ENCODE results near the gene NAALAD2.

DNA sequence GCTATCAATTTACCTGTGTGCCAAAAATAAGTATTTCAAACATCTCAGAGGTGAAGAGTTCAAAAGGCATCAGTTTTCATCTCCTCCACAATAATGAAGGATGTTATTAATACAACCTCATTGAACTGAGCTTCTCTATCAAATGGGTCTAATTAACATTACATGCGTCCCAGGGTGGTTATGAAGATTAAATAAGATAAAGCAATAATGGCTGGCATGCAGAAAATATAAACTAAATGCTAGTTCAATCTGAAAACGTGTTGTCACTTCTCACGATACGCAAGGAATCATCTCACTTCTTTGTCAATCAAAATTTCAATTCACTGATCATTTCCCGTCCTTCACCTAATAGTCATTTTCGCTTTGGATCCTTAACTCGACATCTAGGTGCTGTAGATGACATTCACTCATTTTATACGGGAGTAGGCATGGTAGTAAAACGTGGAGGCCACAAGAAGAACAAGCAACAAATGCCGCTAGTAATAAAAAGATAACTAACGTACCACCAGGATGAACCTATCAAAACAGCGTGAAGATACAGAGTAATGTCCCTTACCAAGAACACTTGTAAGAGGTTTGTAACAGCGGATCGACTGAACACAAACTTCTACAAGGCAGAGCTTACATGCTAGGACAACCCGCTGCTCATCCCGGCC lies 87.5 kb downstream of the NAALAD2 start:
- no peak for TF ChIP-seq EZH2 (IDR thresholded peaks at IDR 0.05; ENCODE audit: insufficient read depth, low read length)
- TF ChIP-seq, protein P1, sequence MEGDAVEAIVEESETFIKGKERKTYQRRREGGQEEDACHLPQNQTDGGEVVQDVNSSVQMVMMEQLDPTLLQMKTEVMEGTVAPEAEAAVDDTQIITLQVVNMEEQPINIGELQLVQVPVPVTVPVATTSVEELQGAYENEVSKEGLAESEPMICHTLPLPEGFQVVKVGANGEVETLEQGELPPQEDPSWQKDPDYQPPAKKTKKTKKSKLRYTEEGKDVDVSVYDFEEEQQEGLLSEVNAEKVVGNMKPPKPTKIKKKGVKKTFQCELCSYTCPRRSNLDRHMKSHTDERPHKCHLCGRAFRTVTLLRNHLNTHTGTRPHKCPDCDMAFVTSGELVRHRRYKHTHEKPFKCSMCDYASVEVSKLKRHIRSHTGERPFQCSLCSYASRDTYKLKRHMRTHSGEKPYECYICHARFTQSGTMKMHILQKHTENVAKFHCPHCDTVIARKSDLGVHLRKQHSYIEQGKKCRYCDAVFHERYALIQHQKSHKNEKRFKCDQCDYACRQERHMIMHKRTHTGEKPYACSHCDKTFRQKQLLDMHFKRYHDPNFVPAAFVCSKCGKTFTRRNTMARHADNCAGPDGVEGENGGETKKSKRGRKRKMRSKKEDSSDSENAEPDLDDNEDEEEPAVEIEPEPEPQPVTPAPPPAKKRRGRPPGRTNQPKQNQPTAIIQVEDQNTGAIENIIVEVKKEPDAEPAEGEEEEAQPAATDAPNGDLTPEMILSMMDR (IDR thresholded peaks at IDR 0.05; ENCODE audit: insufficient read depth, low read depth, low read length) = no peak

All from astrocyte (in vitro differentiated cells and primary cell).